Hepatocyte (in vitro differentiated cells): Measurements from ENCODE around the gene SERPINH1. TPM values are rescaled to one million over a fixed set of nuclear protein-coding genes. Genes with fewer than 3 reads are reported as not detected.
A peak's percentile ranks its signal among the peaks of the same experiment; 100 is the strongest.

ENCODE experiments used
- DNase-seq: peaks from one replicate; pipeline ENCODE4 v3.0.0-alpha.2; 2016; ENCODE audit warnings: low spot score
- H2AFZ ChIP-seq: fragments of 200-600 bp; sonication (generic); 2 replicates; pipeline ENCODE4 v1.6.0; 2016; ENCODE audit warnings: antibody characterized with exemption, mild to moderate bottlenecking
- H3K27ac ChIP-seq: fragments of 200-600 bp; sonication (generic); 2 replicates; pipeline ENCODE4 v1.5.1; 2016; ENCODE audit warnings: mild to moderate bottlenecking
- H3K27me3 ChIP-seq: fragments of 200-600 bp; sonication (generic); 2 replicates; pipeline ENCODE4 v1.6.1; 2016
- H3K36me3 ChIP-seq: fragments of 200-600 bp; sonication (generic); replicated peaks from 2 replicates; pipeline ENCODE4 v1.5.1; 2016; ENCODE audit warnings: low read depth; ENCODE audit not compliant: insufficient read depth
- H3K4me1 ChIP-seq: fragments of 200-600 bp; sonication (generic); 2 replicates; pipeline ENCODE4 v1.5.1; 2016; ENCODE audit warnings: mild to moderate bottlenecking, moderate library complexity; ENCODE audit not compliant: insufficient read depth
- H3K4me2 ChIP-seq: fragments of 200-600 bp; sonication (generic); 2 replicates; pipeline ENCODE4 v1.6.0; 2016
- H3K4me3 ChIP-seq: fragments of 200-600 bp; sonication (generic); 2 replicates; pipeline ENCODE4 v1.5.1; 2016; ENCODE audit warnings: mild to moderate bottlenecking
- H3K79me2 ChIP-seq: fragments of 200-600 bp; sonication (generic); 2 replicates; pipeline ENCODE4 v1.6.0; 2017; ENCODE audit warnings: mild to moderate bottlenecking
- H3K9me2 ChIP-seq: fragments of 200-600 bp; sonication (generic); replicated peaks from 2 replicates; pipeline ENCODE4 v1.6.0; 2017; ENCODE audit warnings: mild to moderate bottlenecking; ENCODE audit not compliant: insufficient read depth
- H3K9me3 ChIP-seq: fragments of 200-600 bp; sonication (generic); 2 replicates; pipeline ENCODE4 v1.5.1; 2016; ENCODE audit warnings: low read depth, mild to moderate bottlenecking
- H4K20me1 ChIP-seq: fragments of 200-600 bp; sonication (generic); 2 replicates; pipeline ENCODE4 v1.6.0; 2016; ENCODE audit warnings: mild to moderate bottlenecking; ENCODE audit not compliant: insufficient read depth, poor library complexity, severe bottlenecking
- EZH2 ChIP-seq: fragments of 200-600 bp; sonication (generic); IDR thresholded peaks from 2 replicates; pipeline ENCODE4 v1.6.1; 2016; ENCODE audit warnings: antibody characterized with exemption, mild to moderate bottlenecking, borderline replicate concordance
- EZH2phosphoT487 ChIP-seq: fragments of 200-600 bp; sonication (generic); IDR thresholded peaks from one replicate; pipeline ENCODE4 v1.6.1; 2018; ENCODE audit warnings: antibody characterized with exemption, mild to moderate bottlenecking, low read depth, moderate library complexity; ENCODE audit not compliant: unreplicated experiment, severe bottlenecking
- WGBS: methylation state at CpG from one replicate; pipeline ENCODE4 v1.1.6; 2016; ENCODE audit warnings: low lambda C conversion rate; ENCODE audit errors: missing lambda C conversion rate; 5-methylcytosine and 5-hydroxymethylcytosine counted together
- polyA plus RNA-seq: library from polyadenylated mRNA; unstranded; fragments of >200 nt; fragmentation: Nextera tagmentation; extraction: Ambion mirVana; gene quantifications from 2 replicates; pipeline ENCODE4 v1.2.1, GENCODE V29; 2016
- total RNA-seq: library from RNA; depleted of rRNA; stranded (reverse); fragments of >200 nt; gene quantifications from 2 replicates; pipeline ENCODE4 v1.2.3, GENCODE V29; 2014
- TF ChIP-seq, protein P1 (sequence below): fragments of 200-600 bp; sonication (generic); IDR thresholded peaks from 2 replicates; pipeline ENCODE4 v1.5.1; 2016; ENCODE audit warnings: antibody characterized with exemption, mild to moderate bottlenecking; ENCODE audit not compliant: poor library complexity

Gene SERPINH1
- total and polyA plus RNA-seq, 2 experiments from 2014 or later = 479 to 805 TPM

DNA sequence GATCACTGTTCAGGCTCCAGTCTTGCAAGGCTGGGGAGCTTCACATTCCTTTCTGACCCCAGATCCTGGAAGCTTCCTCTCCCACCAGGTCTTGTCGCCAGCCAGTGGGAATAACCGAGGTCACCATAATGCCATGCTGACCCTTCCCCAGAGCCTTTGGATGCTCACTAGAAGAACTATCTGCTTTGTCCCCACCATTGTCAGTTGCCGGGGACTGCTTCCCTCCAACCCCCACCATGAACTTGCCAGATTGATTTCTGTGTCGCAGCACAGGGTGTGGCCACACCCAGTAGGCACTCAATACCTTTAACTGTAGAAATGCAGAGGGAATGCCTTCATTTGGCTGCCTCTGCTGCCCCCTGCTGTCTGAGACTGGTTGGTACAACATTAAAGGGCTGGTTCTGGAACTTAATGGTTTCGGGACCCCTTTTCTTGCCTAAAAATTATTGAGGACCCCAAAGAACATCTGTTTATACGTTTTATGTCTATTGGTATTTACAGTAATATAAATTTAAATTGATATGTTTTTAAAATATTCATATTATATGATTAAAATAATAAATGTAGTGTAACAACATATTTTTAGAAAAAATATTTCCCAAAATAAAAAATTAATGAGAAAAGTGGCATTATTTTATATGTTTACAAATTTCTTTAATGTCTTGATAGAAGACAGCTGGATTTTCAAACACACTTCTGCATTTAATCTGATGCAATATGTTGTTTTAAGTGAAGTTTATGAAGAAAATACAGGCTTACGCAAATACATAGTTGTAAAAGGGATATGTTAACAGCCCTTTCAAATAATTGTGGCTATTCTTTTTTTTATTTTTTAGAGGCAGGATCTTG is 29.6 kb upstream of the SERPINH1 start:
- H3K4me2 ChIP-seq = peak overlapping the region; percentile 53
- H3K27me3 ChIP-seq = no peaks in the 10 kb centered on the region
- no peaks in the 10 kb centered on the region for H3K79me2 ChIP-seq
- H2AFZ ChIP-seq = no peak overlapping the region
- no peaks in the 10 kb centered on the region for H3K9me3 ChIP-seq
- 44% methylated on average over 7 of the region's 7 CpGs for WGBS
- no peaks in the 10 kb centered on the region for H3K36me3 ChIP-seq
- no peak overlapping the region for H3K4me3 ChIP-seq
- TF ChIP-seq, protein P1, sequence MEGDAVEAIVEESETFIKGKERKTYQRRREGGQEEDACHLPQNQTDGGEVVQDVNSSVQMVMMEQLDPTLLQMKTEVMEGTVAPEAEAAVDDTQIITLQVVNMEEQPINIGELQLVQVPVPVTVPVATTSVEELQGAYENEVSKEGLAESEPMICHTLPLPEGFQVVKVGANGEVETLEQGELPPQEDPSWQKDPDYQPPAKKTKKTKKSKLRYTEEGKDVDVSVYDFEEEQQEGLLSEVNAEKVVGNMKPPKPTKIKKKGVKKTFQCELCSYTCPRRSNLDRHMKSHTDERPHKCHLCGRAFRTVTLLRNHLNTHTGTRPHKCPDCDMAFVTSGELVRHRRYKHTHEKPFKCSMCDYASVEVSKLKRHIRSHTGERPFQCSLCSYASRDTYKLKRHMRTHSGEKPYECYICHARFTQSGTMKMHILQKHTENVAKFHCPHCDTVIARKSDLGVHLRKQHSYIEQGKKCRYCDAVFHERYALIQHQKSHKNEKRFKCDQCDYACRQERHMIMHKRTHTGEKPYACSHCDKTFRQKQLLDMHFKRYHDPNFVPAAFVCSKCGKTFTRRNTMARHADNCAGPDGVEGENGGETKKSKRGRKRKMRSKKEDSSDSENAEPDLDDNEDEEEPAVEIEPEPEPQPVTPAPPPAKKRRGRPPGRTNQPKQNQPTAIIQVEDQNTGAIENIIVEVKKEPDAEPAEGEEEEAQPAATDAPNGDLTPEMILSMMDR = peak; percentile 97
- TF ChIP-seq EZH2 = no peak
- H3K27ac ChIP-seq = no peak overlapping the region
- H4K20me1 ChIP-seq = no peaks in the 10 kb centered on the region
- H3K4me1 ChIP-seq = no peaks in the 10 kb centered on the region
- no peaks in the 10 kb centered on the region for H3K9me2 ChIP-seq
- peak; percentile 78 for DNase-seq

- no peak overlapping the region for H3K4me2 ChIP-seq
- no peak for DNase-seq
- no peaks in the 10 kb centered on the region for H3K79me2 ChIP-seq
- no peaks in the 10 kb centered on the region for H3K36me3 ChIP-seq
- no peaks in the 10 kb centered on the region for H3K4me1 ChIP-seq
- no peaks in the 10 kb centered on the region for H3K9me2 ChIP-seq
- no peaks in the 10 kb centered on the region for H3K9me3 ChIP-seq
- H3K27me3 ChIP-seq = no peaks in the 10 kb centered on the region
- H4K20me1 ChIP-seq = no peaks in the 10 kb centered on the region
- no peak for TF ChIP-seq EZH2phosphoT487
- TF ChIP-seq, protein P1 = no peak
- TF ChIP-seq EZH2 = no peak
- 68% methylated on average over 1 of the region's 1 CpG for WGBS
- H2AFZ ChIP-seq = no peak overlapping the region
- H3K27ac ChIP-seq = peak overlapping the region; percentile 47
- H3K4me3 ChIP-seq = no peak overlapping the region
Observed at GRCh38 chr11:75533896-75534258, 28.2 kb upstream of the SERPINH1 start.

DNA sequence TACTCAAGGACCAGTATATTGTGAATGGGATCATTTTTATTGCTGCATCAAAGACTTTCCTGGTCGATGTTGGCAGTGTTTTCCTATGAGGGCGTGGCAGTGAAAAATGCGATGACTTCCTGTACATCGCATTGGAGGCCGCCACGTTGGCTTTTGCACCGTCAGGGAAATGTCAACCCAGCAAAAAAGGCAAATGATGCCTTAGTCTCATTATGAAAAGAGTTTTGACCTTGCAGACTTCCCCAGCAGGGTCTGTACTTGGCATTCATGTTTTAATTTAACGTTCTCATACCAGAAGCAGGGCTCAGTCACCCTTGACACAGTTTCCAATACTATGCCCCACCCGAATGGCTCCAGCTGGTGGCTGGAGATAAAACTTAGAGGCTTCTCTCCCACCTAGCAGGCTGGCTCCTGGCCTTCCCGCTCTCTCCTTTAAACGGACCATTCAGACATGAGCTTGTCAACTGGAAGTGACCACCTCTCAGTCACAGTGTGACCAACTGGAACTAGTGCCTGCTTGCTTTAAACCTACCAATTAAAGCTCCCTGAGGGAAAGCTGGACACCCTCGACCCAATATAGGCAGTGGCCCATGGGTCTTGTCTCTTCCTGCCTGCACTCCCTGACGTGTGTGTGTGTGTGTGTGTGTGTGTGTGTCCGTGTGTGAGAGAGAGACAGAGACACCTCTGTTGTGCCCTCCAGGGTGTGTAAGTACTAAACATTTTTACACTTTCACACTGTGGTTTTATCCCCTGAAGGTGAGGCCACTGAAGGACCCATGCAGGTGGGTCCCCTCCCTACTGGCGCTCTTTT is 27.6 kb upstream of the SERPINH1 start:
- DNase-seq = no peak
- Histone ChIP-seq H3K27me3 (no peaks in the 10 kb centered on the region), H3K36me3 (no peaks in the 10 kb centered on the region), H3K4me3 (no peak overlapping the region), H3K9me3 (no peaks in the 10 kb centered on the region), H4K20me1 (no peaks in the 10 kb centered on the region), H3K4me2 (no peak overlapping the region), H2AFZ (no peak overlapping the region), H3K9me2 (no peaks in the 10 kb centered on the region), H3K27ac (peak overlapping the region; percentile 47), H3K79me2 (no peaks in the 10 kb centered on the region), H3K4me1 (no peaks in the 10 kb centered on the region)
- TF ChIP-seq EZH2 (no peak), EZH2phosphoT487 (no peak)
- TF ChIP-seq, protein P1 = no peak
- WGBS = 66% methylated on average over 15 of the region's 15 CpGs
